SK-N-SH (cell line): ENCODE results near the gene SRBD1. TPM values are rescaled to one million over a fixed set of nuclear protein-coding genes. Genes with fewer than 3 reads are reported as not detected.

Source experiments
- CTCF ChIA-PET: fragments of 300-600, 350-600 bp; formaldehyde crosslinking; extraction: SDS; loops from one replicate; lab custom pipeline; 2021; lab: Yijun Ruan, JAX
- POLR2A ChIA-PET: fragments of 350-600 bp; sonication (Branson Sonifier 250); formaldehyde crosslinking; extraction: SDS; loops from one replicate; lab custom pipeline; 2020; ENCODE audit warnings: antibody characterized with exemption, inconsistent platforms; lab: Yijun Ruan, JAX
- DNase-seq: peaks from one replicate; pipeline ENCODE4 v3.0.0; 2012
- H2AFZ ChIP-seq: fragments of 200-600 bp; sonication (generic); 2 replicates; pipeline ENCODE4 v1.8.1; 2016; ENCODE audit warnings: antibody characterized with exemption, mild to moderate bottlenecking, low read depth
- H3F3A ChIP-seq: fragments of 200-600 bp; sonication (generic); replicated peaks from 2 replicates; pipeline ENCODE3; 2016; ENCODE audit warnings: antibody characterized with exemption, mild to moderate bottlenecking; ENCODE audit not compliant: insufficient read depth
- H3K27ac ChIP-seq, 2 experiments: fragments of 200-500 bp in 1 of 2; fragments of 200-600 bp in 1 of 2; sonication (Bioruptor generic) in 1 of 2; sonication (generic), shearing (Covaris generic) in 1 of 2; 2 replicates each; pipeline versions ENCODE4 v1.5.1 to v1.6.1; 2014 to 2016; ENCODE audit warnings: low read depth in 2 of 2, inconsistent platforms in 1 of 2, low read length in 1 of 2, mild to moderate bottlenecking in 1 of 2, mixed read lengths in 1 of 2
- H3K27me3 ChIP-seq: fragments of 200-600 bp; sonication (generic), shearing (Covaris generic); 2 replicates; pipeline ENCODE4 v1.6.1; 2016; ENCODE audit warnings: mixed run types; ENCODE audit not compliant: insufficient read depth
- H3K36me3 ChIP-seq, 2 experiments: fragments of 200-500 bp in 1 of 2; fragments of 200-600 bp in 1 of 2; sonication (Bioruptor generic) in 1 of 2; sonication (generic) in 1 of 2; replicated peaks in 1 of 2; 2 replicates each; pipeline versions ENCODE3 to v1.5.1; 2014 to 2016; ENCODE audit warnings: low read length in 1 of 2, mild to moderate bottlenecking in 1 of 2; ENCODE audit not compliant: insufficient read depth in 2 of 2, control insufficient read depth in 1 of 2
- H3K4me1 ChIP-seq, 2 experiments: fragments of 200-500 bp in 1 of 2; fragments of 200-600 bp in 1 of 2; sonication (Bioruptor generic) in 1 of 2; sonication (generic), shearing (Covaris generic) in 1 of 2; 2 replicates each; pipeline versions ENCODE4 v1.5.1 to v1.6.1; 2014 to 2016; ENCODE audit warnings: low read depth in 1 of 2, low read length in 1 of 2, mixed run types in 1 of 2; ENCODE audit not compliant: insufficient read depth in 2 of 2, control insufficient read depth in 1 of 2
- H3K4me2 ChIP-seq: fragments of 200-600 bp; sonication (generic), shearing (Covaris generic); 2 replicates; pipeline ENCODE4 v1.6.1; 2017; ENCODE audit warnings: mixed run types
- H3K4me3 ChIP-seq, 2 experiments: fragments of 200-500 bp in 1 of 2; fragments of 200-600 bp in 1 of 2; sonication (Bioruptor generic) in 1 of 2; sonication (generic), shearing (Covaris generic) in 1 of 2; 2 replicates each; pipeline versions ENCODE4 v1.5.1 to v1.8.1; 2014 to 2016; ENCODE audit warnings: low read depth in 2 of 2, inconsistent platforms in 1 of 2, low read length in 1 of 2, mild to moderate bottlenecking in 1 of 2, mixed read lengths in 1 of 2, moderate library complexity in 1 of 2
- H3K79me2 ChIP-seq: fragments of 200-600 bp; sonication (generic); 2 replicates; pipeline ENCODE4 v1.8.1; 2017; ENCODE audit warnings: mild to moderate bottlenecking; ENCODE audit not compliant: insufficient read depth
- H3K9ac ChIP-seq: fragments of 200-600 bp; sonication (generic); 2 replicates; pipeline ENCODE4 v1.6.1; 2017; ENCODE audit warnings: mixed run types
- H3K9me2 ChIP-seq: fragments of 200-600 bp; sonication (generic); 2 replicates; pipeline ENCODE4 v1.6.1; 2017; ENCODE audit warnings: mixed run types
- H3K9me3 ChIP-seq: fragments of 200-600 bp; sonication (generic); 2 replicates; pipeline ENCODE4 v1.6.1; 2017; ENCODE audit warnings: mixed run types, mild to moderate bottlenecking, moderate library complexity
- H4K20me1 ChIP-seq: fragments of 200-600 bp; sonication (generic); 2 replicates; pipeline ENCODE4 v1.6.1; 2017; ENCODE audit warnings: mild to moderate bottlenecking, mixed run types; ENCODE audit not compliant: insufficient read depth
- CHD2 ChIP-seq: fragments of 150-350 bp; IDR thresholded peaks from 2 replicates; pipeline ENCODE4 v1.6.1; 2018; ENCODE audit warnings: low read length; ENCODE audit not compliant: partially characterized antibody
- CTCF ChIP-seq: fragments of 200-600 bp; sonication (generic); IDR thresholded peaks from 2 replicates; pipeline ENCODE4 v1.6.1; 2017; ENCODE audit warnings: antibody characterized with exemption, mild to moderate bottlenecking, moderate library complexity
- ELF1 ChIP-seq: IDR thresholded peaks from 2 replicates; pipeline ENCODE4 v1.4.0; 2012
- EP300 ChIP-seq, 2 experiments: IDR thresholded peaks; 2 replicates each; pipeline versions ENCODE4 v1.4.0 to v1.6.1; 2012; ENCODE audit warnings: borderline replicate concordance in 1 of 2, low read depth in 1 of 2, low read length in 1 of 2
- EZH2phosphoT487 ChIP-seq: fragments of 200-600 bp; sonication (generic); IDR thresholded peaks from 2 replicates; pipeline ENCODE4 v1.6.1; 2017; ENCODE audit warnings: low read depth, mixed run types, mild to moderate bottlenecking, antibody characterized with exemption, moderate library complexity, borderline replicate concordance
- FOXJ3 ChIP-seq: sonication (generic); formaldehyde crosslinking; IDR thresholded peaks from 2 replicates; pipeline ENCODE4 v1.5.1; 2020; ENCODE audit warnings: mild to moderate bottlenecking, missing genetic modification reagents
- FOXM1 ChIP-seq: IDR thresholded peaks from 2 replicates; pipeline ENCODE4 v1.4.0; 2012; ENCODE audit warnings: low read depth, mild to moderate bottlenecking
- GABPA ChIP-seq: IDR thresholded peaks from 2 replicates; pipeline ENCODE4 v1.4.0; 2012; ENCODE audit warnings: low read depth, mild to moderate bottlenecking
- GATA2 ChIP-seq: sonication (generic); formaldehyde crosslinking; IDR thresholded peaks from 2 replicates; pipeline ENCODE4 v1.5.0; 2020; ENCODE audit warnings: mild to moderate bottlenecking, missing genetic modification reagents
- PBX3 ChIP-seq: IDR thresholded peaks from 2 replicates; pipeline ENCODE4; 2012
- RAD21 ChIP-seq: IDR thresholded peaks from 2 replicates; pipeline ENCODE4 v1.6.1; 2012; ENCODE audit warnings: mild to moderate bottlenecking, low read length
- RCOR1 ChIP-seq: fragments of 150-350 bp; IDR thresholded peaks from 2 replicates; pipeline ENCODE4 v1.6.1; 2017; ENCODE audit warnings: antibody characterized with exemption, low read length
- RFX5 ChIP-seq: IDR thresholded peaks from 2 replicates; pipeline ENCODE4 v1.6.1; 2012; ENCODE audit warnings: mild to moderate bottlenecking, improper control_type of control experiment, low read length
- SMC3 ChIP-seq: IDR thresholded peaks from 2 replicates; pipeline ENCODE4 v1.6.1; 2012; ENCODE audit warnings: low read depth, low read length, improper control_type of control experiment
- TEAD4 ChIP-seq: IDR thresholded peaks from 2 replicates; pipeline ENCODE4 v1.4.0; 2012; ENCODE audit warnings: mild to moderate bottlenecking, borderline replicate concordance; ENCODE audit not compliant: insufficient read depth
- WGBS: methylation state at CpG from one replicate; pipeline ENCODE4 v1.1.6; 2017; ENCODE audit warnings: low lambda C conversion rate; 5-methylcytosine and 5-hydroxymethylcytosine counted together
- polyA plus RNA-seq, 3 experiments: library from polyadenylated mRNA; depleted of rRNA; stranded (reverse); fragments of >200 nt; gene quantifications; 2 replicates each; pipeline ENCODE4 v1.2.3, GENCODE V29; 2012
- TF ChIP-seq, protein P1 (sequence below): fragments of 150-350 bp; IDR thresholded peaks from 2 replicates; pipeline ENCODE4 v1.6.1; 2017; ENCODE audit warnings: antibody characterized with exemption, low read length, low read depth, borderline replicate concordance
- TF ChIP-seq, protein P2 (sequence below): IDR thresholded peaks from 2 replicates; pipeline ENCODE4 v1.4.0; 2012; ENCODE audit warnings: low read depth, borderline replicate concordance

SRBD1 gene
- polyA plus RNA-seq, 1 of the 3 experiments (the other 2 are of a cell fraction): 3.2 TPM

GRCh38 chr2:45578056-45578843 is 32.8 kb downstream of the SRBD1 start:
- Histone ChIP-seq H3K4me3 (no peak overlapping the region), H3K4me2 (no peak overlapping the region; the same call in 1 of the 2 replicates), H3K9me2 (0 out of 2 replicates have a peak, but pooled peaks cover 1% of the 10 kb centered on the region), H2AFZ (no peak overlapping the region), H3K27ac (peak overlapping the region in 1 of 2 experiments; percentile 4; a peak in 2 of 4 replicates), H3K9me3 (no peaks in the 10 kb centered on the region), H3K36me3 (peaks cover 22 to 60% of the 10 kb centered on the region in 2 experiments), H4K20me1 (no peaks in the 10 kb centered on the region), H3F3A (no peaks in the 10 kb centered on the region), H3K9ac (no peak overlapping the region), H3K79me2 (no peaks in the 10 kb centered on the region), H3K4me1 (peaks cover 0 to 13% of the 10 kb centered on the region in 2 experiments; a peak in 2 of 4 replicates), H3K27me3 (no peaks in the 10 kb centered on the region)
- CTCF ChIA-PET: interaction anchor here (0.7 to 2.1 kb wide), 13 partner anchors 10 to 605 kb away, joined by 3 to 8 read pairs (median 3); no protein-coding TSS in a partner anchor
- POLR2A ChIA-PET: no interaction called here
- peak; percentile 52 for DNase-seq
- TF ChIP-seq PBX3 (no peak), FOXM1 (no peak), ELF1 (no peak), GATA2 (CRISPR knock-in tag) (no peak), RFX5 (no peak), TEAD4 (no peak), EZH2phosphoT487 (no peak), FOXJ3 (CRISPR knock-in tag) (no peak), RAD21 (peak; percentile 73), CHD2 (peak; percentile 23), EP300 (IDR thresholded peaks at IDR 0.05; ENCODE audit: borderline replicate concordance in 1 of 2, low read depth in 1 of 2, low read length in 1 of 2) (no peak), RCOR1 (no peak), CTCF (peak; percentile 64), GABPA (no peak), SMC3 (peak; percentile 28)
- TF ChIP-seq, protein P1, sequence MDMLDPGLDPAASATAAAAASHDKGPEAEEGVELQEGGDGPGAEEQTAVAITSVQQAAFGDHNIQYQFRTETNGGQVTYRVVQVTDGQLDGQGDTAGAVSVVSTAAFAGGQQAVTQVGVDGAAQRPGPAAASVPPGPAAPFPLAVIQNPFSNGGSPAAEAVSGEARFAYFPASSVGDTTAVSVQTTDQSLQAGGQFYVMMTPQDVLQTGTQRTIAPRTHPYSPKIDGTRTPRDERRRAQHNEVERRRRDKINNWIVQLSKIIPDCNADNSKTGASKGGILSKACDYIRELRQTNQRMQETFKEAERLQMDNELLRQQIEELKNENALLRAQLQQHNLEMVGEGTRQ: no peak
- TF ChIP-seq, protein P2, sequence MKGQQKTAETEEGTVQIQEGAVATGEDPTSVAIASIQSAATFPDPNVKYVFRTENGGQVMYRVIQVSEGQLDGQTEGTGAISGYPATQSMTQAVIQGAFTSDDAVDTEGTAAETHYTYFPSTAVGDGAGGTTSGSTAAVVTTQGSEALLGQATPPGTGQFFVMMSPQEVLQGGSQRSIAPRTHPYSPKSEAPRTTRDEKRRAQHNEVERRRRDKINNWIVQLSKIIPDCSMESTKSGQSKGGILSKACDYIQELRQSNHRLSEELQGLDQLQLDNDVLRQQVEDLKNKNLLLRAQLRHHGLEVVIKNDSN: no peak
- 92% methylated on average over 5 of the region's 5 CpGs for WGBS
